Measurements from ENCODE around the gene C1QL1.

- TF ChIP-seq, protein P1, sequence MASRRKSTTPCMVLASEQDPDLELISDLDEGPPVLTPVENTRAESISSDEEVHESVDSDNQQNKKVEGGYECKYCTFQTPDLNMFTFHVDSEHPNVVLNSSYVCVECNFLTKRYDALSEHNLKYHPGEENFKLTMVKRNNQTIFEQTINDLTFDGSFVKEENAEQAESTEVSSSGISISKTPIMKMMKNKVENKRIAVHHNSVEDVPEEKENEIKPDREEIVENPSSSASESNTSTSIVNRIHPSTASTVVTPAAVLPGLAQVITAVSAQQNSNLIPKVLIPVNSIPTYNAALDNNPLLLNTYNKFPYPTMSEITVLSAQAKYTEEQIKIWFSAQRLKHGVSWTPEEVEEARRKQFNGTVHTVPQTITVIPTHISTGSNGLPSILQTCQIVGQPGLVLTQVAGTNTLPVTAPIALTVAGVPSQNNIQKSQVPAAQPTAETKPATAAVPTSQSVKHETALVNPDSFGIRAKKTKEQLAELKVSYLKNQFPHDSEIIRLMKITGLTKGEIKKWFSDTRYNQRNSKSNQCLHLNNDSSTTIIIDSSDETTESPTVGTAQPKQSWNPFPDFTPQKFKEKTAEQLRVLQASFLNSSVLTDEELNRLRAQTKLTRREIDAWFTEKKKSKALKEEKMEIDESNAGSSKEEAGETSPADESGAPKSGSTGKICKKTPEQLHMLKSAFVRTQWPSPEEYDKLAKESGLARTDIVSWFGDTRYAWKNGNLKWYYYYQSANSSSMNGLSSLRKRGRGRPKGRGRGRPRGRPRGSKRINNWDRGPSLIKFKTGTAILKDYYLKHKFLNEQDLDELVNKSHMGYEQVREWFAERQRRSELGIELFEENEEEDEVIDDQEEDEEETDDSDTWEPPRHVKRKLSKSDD (conservative IDR thresholded peaks at IDR 0.05; ENCODE audit: low read length), result no peak
- TF ChIP-seq BHLHE40 (IDR thresholded peaks at IDR 0.05; ENCODE audit: low read length), result no peak
Measured at GRCh38 chr17:45006927-45007461, 38.9 kb upstream of the C1QL1 start.

Data from K562 (cell line).